ENCODE measurements around the gene TMPRSS15. TPM values are rescaled to one million over a fixed set of nuclear protein-coding genes. Genes with fewer than 3 reads are reported as not detected.

TMPRSS15 gene
- total RNA-seq, 2 experiments from 2014 or later, result not detected

Other genes starting within 250 kb of the TMPRSS15 start
- not detected for gene CHODL, start 159.0 kb downstream of the TMPRSS15 start, total RNA-seq

Data from activated CD4-positive, alpha-beta memory T cell treated with anti-CD3 and anti-CD28 coated beads for 36 hours (primary cell).